A549 treated with DMSO at 1 μM for 4 hours (cell line): ENCODE results near the gene ANKRD31. TPM values are rescaled to one million over a fixed set of nuclear protein-coding genes. Genes with fewer than 3 reads are reported as not detected.

Experiments used
- total RNA-seq: library from RNA; stranded (reverse); fragments of 200-300 nt; extraction: Qiagen RNA extraction; gene quantifications from 5 replicates; pipeline ENCODE4 v1.2.3, GENCODE V29; 2022; ENCODE audit warnings: low read depth

ANKRD31 gene, protein sequence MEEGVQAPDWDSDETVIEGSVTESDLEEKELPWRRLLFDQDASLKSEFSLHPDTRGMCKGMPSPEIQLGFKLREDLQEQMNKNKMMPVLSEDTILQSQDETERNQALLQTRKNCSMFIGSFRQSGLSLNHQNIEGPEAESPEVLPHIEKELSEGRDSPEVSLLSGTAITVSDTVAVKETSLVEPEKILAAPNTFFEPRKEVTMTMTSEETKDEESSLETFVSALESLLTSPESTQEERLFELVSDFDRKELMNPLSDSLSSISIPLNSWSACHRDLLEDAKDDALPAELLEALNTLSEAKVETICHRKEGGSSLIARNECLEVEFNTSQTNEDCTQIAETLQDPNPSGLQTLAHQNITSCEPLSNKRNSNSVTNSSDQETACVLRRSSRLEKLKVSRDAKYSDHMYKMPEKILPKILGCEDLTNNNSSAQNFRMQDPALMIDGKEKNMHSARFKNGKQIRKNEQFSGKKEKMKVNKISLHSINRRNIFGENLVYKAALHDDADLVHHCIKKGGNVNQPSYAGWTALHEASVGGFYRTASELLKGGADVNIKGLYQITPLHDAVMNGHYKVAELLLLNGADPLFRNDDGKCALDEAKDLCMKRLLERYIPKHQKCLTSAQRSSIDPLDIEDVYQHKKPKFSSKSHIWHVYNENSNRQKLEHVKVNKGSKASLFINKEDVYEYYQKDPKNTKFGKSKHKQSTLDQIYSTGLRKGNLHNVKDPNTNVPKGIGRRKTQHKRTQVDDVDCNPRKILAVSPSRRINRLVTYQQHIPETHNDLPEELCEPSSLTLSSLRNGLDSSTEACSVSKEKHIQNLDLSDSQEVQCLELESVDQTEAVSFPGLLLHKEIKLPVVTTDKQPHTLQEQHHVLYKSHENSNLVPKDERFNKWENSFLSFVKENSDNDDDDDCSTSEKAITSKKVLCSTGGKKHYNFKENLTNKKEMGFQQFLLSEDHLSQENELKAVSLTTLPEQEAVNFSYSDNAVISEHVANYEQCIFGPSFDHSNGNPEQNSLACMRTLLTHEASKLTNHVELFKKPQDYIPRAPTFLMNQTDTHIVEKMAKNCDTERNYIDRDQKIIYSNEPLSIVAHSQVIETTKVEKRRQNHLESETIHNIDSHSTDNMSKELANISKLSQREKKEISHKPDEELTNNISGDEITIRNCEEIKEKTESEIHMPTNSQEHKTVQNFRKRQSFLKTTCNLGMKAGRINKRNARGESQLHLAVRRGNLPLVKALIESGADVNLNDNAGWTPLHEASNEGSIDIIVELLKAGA (N-terminal part only)
- total RNA-seq: 0.05 to 0.08 TPM (median 0.08 TPM) in 5 replicates

DNA sequence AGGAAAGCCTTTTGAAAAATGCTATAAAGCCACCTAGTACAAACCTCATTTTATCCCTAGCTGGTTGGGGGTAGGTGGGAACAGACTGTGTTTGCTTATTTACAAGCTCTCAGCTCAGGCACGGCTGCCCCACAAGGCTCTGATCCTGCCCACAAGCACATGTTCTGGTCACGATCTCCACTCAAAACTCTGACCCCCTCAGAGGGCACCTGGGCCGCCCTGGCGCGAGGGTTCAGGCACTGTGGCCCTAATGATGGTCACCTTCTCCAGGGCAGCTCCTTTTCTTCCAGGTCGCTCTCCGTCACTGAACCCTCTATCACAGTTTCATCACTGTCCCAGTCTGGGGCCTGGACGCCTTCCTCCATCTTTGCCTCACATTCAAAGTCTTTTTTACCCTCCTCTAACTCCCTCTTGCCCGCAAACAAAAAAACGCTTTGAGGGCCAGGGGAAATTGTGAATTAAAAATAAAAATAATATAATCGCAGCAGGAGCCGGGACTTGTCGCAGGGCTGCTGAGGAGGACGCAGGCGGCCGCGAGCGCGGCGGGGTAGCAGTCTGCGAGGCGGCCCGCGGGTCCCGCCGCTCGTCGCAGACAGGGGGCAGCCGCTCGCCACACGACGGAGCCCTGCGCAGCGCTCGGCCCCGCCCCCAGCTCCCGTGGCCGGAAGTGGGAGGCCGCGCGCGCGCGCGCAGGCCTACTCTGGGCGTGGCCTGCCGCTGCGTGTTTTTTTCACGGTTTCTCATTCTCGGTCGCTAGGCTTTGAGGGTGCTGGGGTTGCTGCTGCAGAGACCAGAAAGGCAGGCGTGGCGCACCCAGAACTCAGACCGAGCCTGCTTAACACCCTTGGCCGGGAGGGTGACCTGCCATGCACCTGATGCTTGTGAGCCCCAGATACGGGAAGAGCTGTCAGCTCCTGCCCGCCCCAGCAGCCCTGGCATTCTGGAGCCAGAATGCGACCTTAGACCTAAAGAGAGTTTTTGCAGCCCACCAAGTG, at the start of gene ANKRD31:
ANKRD31 (minus strand) TSS at position 557 of the 995 bp plus-strand sequence; CDS start at position 365, 192 bp downstream.

DNA sequence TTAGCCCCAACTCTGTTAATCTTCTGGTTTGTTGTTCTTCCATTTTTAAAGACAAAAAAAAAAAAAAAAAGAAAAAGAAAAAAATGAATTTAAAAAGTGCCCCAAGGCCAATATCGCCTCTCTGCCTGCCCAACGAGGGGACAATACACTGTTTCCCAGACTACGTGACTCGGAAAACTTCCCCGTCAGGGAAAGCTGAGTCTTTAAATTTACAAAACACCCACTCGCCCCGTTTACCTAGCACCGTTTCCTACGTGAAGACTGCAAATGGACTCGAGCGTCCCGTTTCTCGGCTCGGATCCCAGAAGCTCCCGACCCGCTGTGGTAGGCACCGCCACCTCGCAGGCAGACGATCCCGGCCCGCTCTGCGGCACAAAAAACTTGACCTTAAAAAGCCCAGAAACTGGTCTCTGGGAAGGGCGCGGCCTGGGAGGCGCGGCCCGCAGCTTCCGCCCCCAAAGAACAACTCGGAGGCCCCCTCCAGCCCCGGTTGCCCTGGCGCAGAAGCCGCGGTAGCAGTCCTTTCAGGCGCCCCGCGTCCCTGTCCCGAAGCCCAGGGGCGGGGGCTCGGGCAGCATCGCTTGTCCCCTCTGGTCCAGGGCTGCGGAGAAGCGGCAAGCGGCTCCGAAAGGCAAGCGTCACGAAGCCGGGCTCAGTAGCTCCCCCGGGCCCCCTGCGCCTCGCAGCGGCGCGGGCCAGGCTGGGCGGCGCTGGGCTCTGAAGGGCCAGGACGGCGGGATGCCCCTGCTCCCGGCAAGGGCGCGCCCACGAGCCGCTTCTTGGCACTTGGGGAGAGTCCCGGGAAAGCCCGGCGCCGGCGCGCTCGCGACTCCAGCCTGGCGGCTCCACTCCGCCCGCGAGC, 184.3 kb downstream of the ANKRD31 start, which contains the start of gene GCNT4:
GCNT4 (minus strand) TSS at position 367 of the 862 bp plus-strand sequence. CDS start 22,521 bp downstream, outside the sequence.

Other genes with a start within 250 kb of the ANKRD31 start
- gene GCNT4, start 184.3 kb downstream of the ANKRD31 start, total RNA-seq: 0.38 to 0.58 TPM (median 0.54 TPM) in 5 replicates
- 29.9 to 34.1 TPM (median 31.5 TPM) in 5 replicates for gene HMGCR, start 100.3 kb upstream of the ANKRD31 start, total RNA-seq